Measurements from ENCODE around the gene NIM1K.
A peak's percentile ranks its signal among the peaks of the same experiment; 100 is the strongest.

The NIM1K gene

GRCh38 chr5:43312076-43312661 is 120.1 kb downstream of the NIM1K start:
- Histone ChIP-seq H3K4me1 (peaks cover 26% of the 10 kb centered on the region), H3K9me3 (no peaks in the 10 kb centered on the region), H3K4me3 (ENCODE audit: low read depth, low read length) (peak overlapping the region; percentile 96), H3K36me3 (no peaks in the 10 kb centered on the region; the same call in 1 of the 2 replicates), H3K27me3 (no peaks in the 10 kb centered on the region)
- no peak for DNase-seq
- TF ChIP-seq, protein P1, sequence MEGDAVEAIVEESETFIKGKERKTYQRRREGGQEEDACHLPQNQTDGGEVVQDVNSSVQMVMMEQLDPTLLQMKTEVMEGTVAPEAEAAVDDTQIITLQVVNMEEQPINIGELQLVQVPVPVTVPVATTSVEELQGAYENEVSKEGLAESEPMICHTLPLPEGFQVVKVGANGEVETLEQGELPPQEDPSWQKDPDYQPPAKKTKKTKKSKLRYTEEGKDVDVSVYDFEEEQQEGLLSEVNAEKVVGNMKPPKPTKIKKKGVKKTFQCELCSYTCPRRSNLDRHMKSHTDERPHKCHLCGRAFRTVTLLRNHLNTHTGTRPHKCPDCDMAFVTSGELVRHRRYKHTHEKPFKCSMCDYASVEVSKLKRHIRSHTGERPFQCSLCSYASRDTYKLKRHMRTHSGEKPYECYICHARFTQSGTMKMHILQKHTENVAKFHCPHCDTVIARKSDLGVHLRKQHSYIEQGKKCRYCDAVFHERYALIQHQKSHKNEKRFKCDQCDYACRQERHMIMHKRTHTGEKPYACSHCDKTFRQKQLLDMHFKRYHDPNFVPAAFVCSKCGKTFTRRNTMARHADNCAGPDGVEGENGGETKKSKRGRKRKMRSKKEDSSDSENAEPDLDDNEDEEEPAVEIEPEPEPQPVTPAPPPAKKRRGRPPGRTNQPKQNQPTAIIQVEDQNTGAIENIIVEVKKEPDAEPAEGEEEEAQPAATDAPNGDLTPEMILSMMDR (IDR thresholded peaks at IDR 0.05; ENCODE audit: low read depth, low read length) = no peak

- Histone ChIP-seq H3K36me3 (no peaks in the 10 kb centered on the region; the same call in 1 of the 2 replicates), H3K9me3 (no peaks in the 10 kb centered on the region), H3K4me1 (peaks cover 21% of the 10 kb centered on the region), H3K4me3 (ENCODE audit: low read depth, low read length) (peak overlapping the region; percentile 96), H3K27me3 (no peaks in the 10 kb centered on the region)
- TF ChIP-seq, protein P1 (IDR thresholded peaks at IDR 0.05; ENCODE audit: low read depth, low read length) = no peak
- DNase-seq = no peak
Observed at GRCh38 chr5:43312699-43313034, 120.6 kb downstream of the NIM1K start.

- H3K27me3 ChIP-seq = no peaks in the 10 kb centered on the region
- H3K9me3 ChIP-seq = no peaks in the 10 kb centered on the region
- peak within 1 kb of the TSS; percentile 96 for H3K4me3 ChIP-seq (ENCODE audit: low read depth, low read length)
- H3K36me3 ChIP-seq = no peaks in the 10 kb centered on the region; the same call in 1 of the 2 replicates
- TF ChIP-seq, protein P1 (IDR thresholded peaks at IDR 0.05; ENCODE audit: low read depth, low read length) = no peak
- peaks cover 15% of the 10 kb centered on the region for H3K4me1 ChIP-seq
- peak; percentile 98 for DNase-seq
Observed at GRCh38 chr5:43313035-43313853, 121.2 kb downstream of the NIM1K start, which contains the start of gene HMGCS1. TSS of gene HMGCS1 (minus strand) at chr5:43313412. CDS start at chr5:43298965, 14,447 bp downstream.

DNA sequence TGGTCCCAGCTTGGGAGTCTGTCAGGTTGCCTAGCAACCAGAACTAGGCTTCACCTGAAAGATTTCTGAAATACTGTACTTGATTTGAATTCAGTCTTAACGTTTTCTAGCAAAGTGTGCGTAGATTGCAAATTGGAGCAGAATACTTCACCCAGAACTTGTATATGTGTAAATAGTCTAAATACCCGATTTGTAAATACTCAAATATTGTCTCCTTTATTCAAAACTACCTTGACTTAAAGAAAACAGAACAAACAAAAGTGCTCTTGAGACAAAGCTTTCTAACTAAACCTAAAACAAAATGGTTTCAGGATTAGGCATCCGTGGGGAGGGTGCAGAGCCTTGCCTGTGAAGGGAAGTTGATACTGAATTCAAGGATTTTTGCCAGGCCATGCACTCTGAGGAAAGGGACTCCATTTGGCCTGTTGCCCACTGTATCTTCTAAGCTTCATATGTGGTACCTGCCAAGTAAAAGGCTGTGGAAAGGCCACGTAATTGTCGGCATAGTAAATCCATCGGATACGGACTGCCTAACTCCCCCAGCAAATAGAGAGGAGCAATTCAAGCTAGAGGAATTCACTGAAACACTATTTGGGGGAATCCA is 121.9 kb downstream of the NIM1K start:
- no peaks in the 10 kb centered on the region for H3K27me3 ChIP-seq
- no peaks in the 10 kb centered on the region; the same call in 1 of the 2 replicates for H3K36me3 ChIP-seq
- peak overlapping the region; percentile 31 for H3K4me3 ChIP-seq (ENCODE audit: low read depth, low read length)
- H3K4me1 ChIP-seq = peaks cover 11% of the 10 kb centered on the region
- H3K9me3 ChIP-seq = no peaks in the 10 kb centered on the region
- TF ChIP-seq, protein P1 (IDR thresholded peaks at IDR 0.05; ENCODE audit: low read depth, low read length) = no peak
- DNase-seq = peak; percentile 21

DNA sequence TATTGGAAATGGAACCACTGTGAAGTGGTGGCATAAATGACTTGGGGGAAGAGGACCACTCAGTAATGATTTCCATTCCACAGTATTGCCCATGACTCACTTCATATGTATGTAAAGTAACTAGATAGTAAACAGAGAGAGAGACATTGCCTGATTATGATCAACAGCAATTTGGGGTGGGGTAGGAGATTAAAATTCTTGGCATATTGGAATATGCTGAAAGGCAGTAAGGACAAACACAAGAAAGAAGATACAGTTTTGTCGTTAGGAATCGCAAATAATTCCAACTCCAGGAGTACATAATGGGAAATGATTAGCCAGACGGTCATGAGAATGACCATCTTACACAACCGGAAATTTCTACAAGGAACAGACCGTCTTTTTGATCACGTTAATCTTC is 122.7 kb downstream of the NIM1K start:
- TF ChIP-seq, protein P1 (IDR thresholded peaks at IDR 0.05; ENCODE audit: low read depth, low read length) = no peak
- H3K36me3 ChIP-seq = no peaks in the 10 kb centered on the region; the same call in 1 of the 2 replicates
- peaks cover 11% of the 10 kb centered on the region for H3K4me1 ChIP-seq
- no peak overlapping the region for H3K4me3 ChIP-seq (ENCODE audit: low read depth, low read length)
- no peaks in the 10 kb centered on the region for H3K27me3 ChIP-seq
- no peak for DNase-seq
- no peaks in the 10 kb centered on the region for H3K9me3 ChIP-seq
